OCI-LY3 (cell line): ENCODE data around the gene NRN1L.

ENCODE experiments used
- H2AFZ ChIP-seq: fragments of 200-600, 300-600 bp; shearing (Covaris generic); 2 replicates; pipeline ENCODE4 v1.6.0; 2014; ENCODE audit warnings: antibody characterized with exemption, low read depth, low read length
- H3K27ac ChIP-seq: fragments of 200-600, 300-600 bp; sonication (generic); 2 replicates; pipeline ENCODE4 v1.5.1; 2014; ENCODE audit warnings: mild to moderate bottlenecking, low read length, moderate library complexity, mixed read lengths
- H3K27me3 ChIP-seq: fragments of 200-600, 300-600 bp; sonication (generic); 2 replicates; pipeline ENCODE4 v1.6.1; 2014; ENCODE audit warnings: low read depth, low read length, mixed read lengths
- H3K36me3 ChIP-seq: fragments of 200-600, 300-600 bp; sonication (generic); replicated peaks from 2 replicates; pipeline ENCODE3; 2014; ENCODE audit warnings: low read depth, low read length, mixed read lengths
- H3K4me1 ChIP-seq: fragments of 300-600, 200-600 bp; sonication (generic); 2 replicates; pipeline ENCODE4 v1.6.1; 2014; ENCODE audit warnings: low read length, mixed read lengths
- H3K4me2 ChIP-seq: fragments of 200-600, 300-600 bp; sonication (generic); 2 replicates; pipeline ENCODE4 v1.6.1; 2014; ENCODE audit warnings: low read length, mixed read lengths
- H3K4me3 ChIP-seq: fragments of 300-600, 200-600 bp; sonication (generic); 2 replicates; pipeline ENCODE4 v1.5.1; 2014; ENCODE audit warnings: antibody characterized with exemption, mild to moderate bottlenecking, low read length, moderate library complexity
- H3K79me2 ChIP-seq: fragments of 300-600, 200-600 bp; shearing (Covaris generic); 2 replicates; pipeline ENCODE4 v1.6.1; 2014; ENCODE audit warnings: mild to moderate bottlenecking, low read length, mixed read lengths
- H3K9ac ChIP-seq: fragments of 300-600, 200-600 bp; shearing (Covaris generic); 2 replicates; pipeline ENCODE4 v1.6.0; 2014; ENCODE audit warnings: mild to moderate bottlenecking, low read length, moderate library complexity
- H3K9me3 ChIP-seq: fragments of 200-600, 300-600 bp; shearing (Covaris generic); 2 replicates; pipeline ENCODE4 v1.6.1; 2014; ENCODE audit warnings: low read length, mixed read lengths; ENCODE audit not compliant: insufficient read depth
- H4K20me1 ChIP-seq: fragments of 200-600, 300-600 bp; sonication (generic); 2 replicates; pipeline ENCODE4 v1.6.1; 2016; ENCODE audit warnings: low read length, mixed read lengths; ENCODE audit not compliant: insufficient read depth
- CTCF ChIP-seq: fragments of 200-600, 300-600 bp; sonication (generic); IDR thresholded peaks from 2 replicates; pipeline ENCODE4 v1.5.1; 2014; ENCODE audit warnings: antibody characterized with exemption, low read length, low read depth
- EZH2phosphoT487 ChIP-seq: fragments of 200-600 bp; shearing (Covaris generic); IDR thresholded peaks from 2 replicates; pipeline ENCODE4 v1.6.1; 2018; ENCODE audit warnings: antibody characterized with exemption, mixed run types, low read depth

Gene NRN1L

GRCh38 chr16:67845291-67846062 lies 39.2 kb upstream of the NRN1L start:
- peaks cover 65% of the 10 kb centered on the region for H3K79me2 ChIP-seq
- peaks cover 4% of the 10 kb centered on the region for H3K36me3 ChIP-seq
- H3K4me2 ChIP-seq = peak overlapping the region; percentile 97
- H3K27me3 ChIP-seq = no peaks in the 10 kb centered on the region
- TF ChIP-seq EZH2phosphoT487 (no peak), CTCF (no peak)
- peak overlapping the region; percentile 83 for H3K27ac ChIP-seq
- H3K9ac ChIP-seq = peak overlapping the region; percentile 97
- H3K4me1 ChIP-seq = peaks cover 31% of the 10 kb centered on the region
- peak overlapping the region; percentile 93 for H3K4me3 ChIP-seq
- H3K9me3 ChIP-seq = no peaks in the 10 kb centered on the region
- no peak overlapping the region for H2AFZ ChIP-seq
- H4K20me1 ChIP-seq = peaks cover 5% of the 10 kb centered on the region; the same call in 1 of the 2 replicates

GRCh38 chr16:67846063-67846319 lies 38.7 kb upstream of the NRN1L start:
- H3K27ac ChIP-seq = peak overlapping the region; percentile 83
- no peaks in the 10 kb centered on the region for H3K9me3 ChIP-seq
- peaks cover 5% of the 10 kb centered on the region; the same call in 1 of the 2 replicates for H4K20me1 ChIP-seq
- peaks cover 5% of the 10 kb centered on the region for H3K36me3 ChIP-seq
- peak overlapping the region; percentile 97 for H3K9ac ChIP-seq
- H3K4me2 ChIP-seq = peak overlapping the region; percentile 97
- peak overlapping the region; percentile 93 for H3K4me3 ChIP-seq
- TF ChIP-seq CTCF (no peak), EZH2phosphoT487 (no peak)
- H2AFZ ChIP-seq = peak overlapping the region; percentile 57
- H3K4me1 ChIP-seq = peaks cover 31% of the 10 kb centered on the region
- H3K79me2 ChIP-seq = peaks cover 70% of the 10 kb centered on the region
- no peaks in the 10 kb centered on the region for H3K27me3 ChIP-seq

GRCh38 chr16:67846320-67847063 lies 38.2 kb upstream of the NRN1L start, which contains the start of gene NUTF2:
Gene NUTF2 (plus strand): TSS chr16:67846933. CDS start chr16:67865131, 18,198 bp downstream.
- Histone ChIP-seq H3K9ac (peak within 1 kb of the TSS; percentile 97), H3K4me1 (peaks cover 28% of the 10 kb centered on the region), H3K4me3 (peak within 1 kb of the TSS; percentile 93), H3K4me2 (peak within 1 kb of the TSS; percentile 97), H3K27me3 (no peaks in the 10 kb centered on the region), H3K27ac (peak within 1 kb of the TSS; percentile 83), H3K79me2 (peaks cover 75% of the 10 kb centered on the region), H3K36me3 (peaks cover 5% of the 10 kb centered on the region), H4K20me1 (peaks cover 5% of the 10 kb centered on the region; the same call in 1 of the 2 replicates), H2AFZ (peak within 1 kb of the TSS; percentile 57), H3K9me3 (no peaks in the 10 kb centered on the region)
- TF ChIP-seq EZH2phosphoT487 = no peak
- no peak for TF ChIP-seq CTCF
